ENCODE data around the gene ISOC2. TPM values are rescaled to one million over a fixed set of nuclear protein-coding genes. Genes with fewer than 3 reads are reported as not detected.

Gene ISOC2
- total and polyA plus RNA-seq, 9 of the 15 experiments (the other 6 are each of a cell fraction or from before 2014, with no cell fraction given), result 1.2 to 229 (median 58.3) TPM

GRCh38 chr19:55503502-55504251 is 42.2 kb upstream of the ISOC2 start (continued):
- TF ChIP-seq ZBTB17 (CRISPR knock-in tag; IDR thresholded peaks at IDR 0.05) (no peak), NBN (IDR thresholded peaks at IDR 0.05; ENCODE audit: low read depth) (peak; percentile 100), ETV6 (IDR thresholded peaks at IDR 0.05; ENCODE audit: borderline replicate concordance in 1 of 2, low read depth in 2 of 2, low read length in 1 of 2) (no peak), ETV6 (CRISPR knock-in tag; IDR thresholded peaks at IDR 0.05; ENCODE audit: borderline replicate concordance) (peak; percentile 100), HMG20A (CRISPR knock-in tag; conservative IDR thresholded peaks at IDR 0.05) (no peak), ZFP1 (CRISPR knock-in tag; IDR thresholded peaks at IDR 0.05) (no peak), MED1 (CRISPR knock-in tag; IDR thresholded peaks at IDR 0.05; ENCODE audit: borderline replicate concordance) (no peak), RREB1 (CRISPR knock-in tag; IDR thresholded peaks at IDR 0.05) (0 out of 2 replicates have a peak, but pooled peaks have one; percentile 22), RHOXF2B (CRISPR knock-in tag; conservative IDR thresholded peaks at IDR 0.05) (no peak), NELFE (IDR thresholded peaks at IDR 0.05; ENCODE audit: insufficient read depth, insufficient read length) (no peak), NRF1 (conservative IDR thresholded peaks at IDR 0.05 in 1 of 2, IDR thresholded peaks at IDR 0.05 in 1 of 2) (peak; percentile 98), SRSF1 (IDR thresholded peaks at IDR 0.05; ENCODE audit: low read depth, low read length) (no peak), HOMEZ (CRISPR knock-in tag; IDR thresholded peaks at IDR 0.05) (no peak), ETS2 (tag; IDR thresholded peaks at IDR 0.05; ENCODE audit: borderline replicate concordance, poor library complexity, severe bottlenecking) (no peak), DLX4 (CRISPR knock-in tag; IDR thresholded peaks at IDR 0.05) (no peak), MCM3 (IDR thresholded peaks at IDR 0.05) (no peak), RAD21 (CRISPR knock-in tag; conservative IDR thresholded peaks at IDR 0.05 in 1 of 2, IDR thresholded peaks at IDR 0.05 in 1 of 2) (peak; percentile 93 to 95), ZNF277 (CRISPR knock-in tag; IDR thresholded peaks at IDR 0.05; ENCODE audit: borderline replicate concordance) (no peak), ZNF586 (CRISPR knock-in tag; conservative IDR thresholded peaks at IDR 0.05) (no peak)
